Loucy (cell line): ENCODE results near the gene CT45A8.
"Not testable (repeated sequence)": the region's sequence is repeated elsewhere in the genome, so short reads cannot be mapped to it uniquely, and the experiment has no call there.

Experiments used
- H2AFZ ChIP-seq: fragments of 200-600 bp; sonication (generic); 2 replicates; pipeline ENCODE4 v1.6.0; 2016; ENCODE audit warnings: antibody characterized with exemption, mild to moderate bottlenecking, low read length, moderate library complexity
- H3F3A ChIP-seq: fragments of 200-600 bp; 2 replicates; pipeline ENCODE4 v1.6.0; 2016; ENCODE audit warnings: antibody characterized with exemption, low read depth, mild to moderate bottlenecking
- H3K27me3 ChIP-seq: fragments of 200-600 bp; sonication (generic); 2 replicates; pipeline ENCODE4 v1.6.1; 2014; ENCODE audit warnings: low read length, mild to moderate bottlenecking; ENCODE audit not compliant: insufficient read depth, poor library complexity, severe bottlenecking
- H3K36me3 ChIP-seq: fragments of 200-600 bp; sonication (generic); 2 replicates; pipeline ENCODE4 v1.6.1; 2016; ENCODE audit warnings: low read length; ENCODE audit not compliant: insufficient read depth
- H3K4me1 ChIP-seq: fragments of 200-600 bp; sonication (generic); 2 replicates; pipeline ENCODE4 v1.5.1; 2014; ENCODE audit warnings: low read length, mild to moderate bottlenecking; ENCODE audit not compliant: insufficient read depth, poor library complexity, severe bottlenecking
- H3K4me2 ChIP-seq: fragments of 200-600 bp; sonication (generic); 2 replicates; pipeline ENCODE4 v1.6.0; 2014; ENCODE audit warnings: antibody characterized with exemption, low read length, low read depth, mild to moderate bottlenecking; ENCODE audit not compliant: poor library complexity, severe bottlenecking
- H3K4me3 ChIP-seq: fragments of 200-600 bp; sonication (generic); 2 replicates; pipeline ENCODE4 v1.5.1; 2014; ENCODE audit warnings: low read length, mild to moderate bottlenecking, mixed read lengths; ENCODE audit not compliant: poor library complexity, severe bottlenecking
- H3K79me2 ChIP-seq: fragments of 200-600 bp; sonication (generic); 2 replicates; pipeline ENCODE4 v1.6.1; 2014; ENCODE audit warnings: low read length; ENCODE audit not compliant: insufficient read depth
- H3K9ac ChIP-seq: fragments of 200-600 bp; sonication (generic); 2 replicates; pipeline ENCODE4 v1.6.0; 2014; ENCODE audit warnings: mild to moderate bottlenecking, low read depth, low read length, moderate library complexity; ENCODE audit not compliant: poor library complexity, severe bottlenecking
- H3K9me2 ChIP-seq: fragments of 200-600 bp; sonication (generic); replicated peaks from 2 replicates; pipeline ENCODE4 v1.6.1; 2016; ENCODE audit warnings: low read depth, low read length, mixed read lengths
- H3K9me3 ChIP-seq: fragments of 200-600 bp; sonication (generic); 2 replicates; pipeline ENCODE4 v1.6.1; 2014; ENCODE audit warnings: mild to moderate bottlenecking, antibody characterized with exemption, low read length, low read depth; ENCODE audit not compliant: insufficient read depth
- H4K20me1 ChIP-seq: fragments of 200-600 bp; sonication (generic); 2 replicates; pipeline ENCODE4 v1.6.0; 2014; ENCODE audit warnings: antibody characterized with exemption, low read length, mild to moderate bottlenecking; ENCODE audit not compliant: insufficient read depth, poor library complexity, severe bottlenecking
- TF ChIP-seq, protein P1 (sequence below): fragments of 200-600 bp; sonication (generic); conservative IDR thresholded peaks from 2 replicates; pipeline ENCODE4 v1.5.1; 2014; ENCODE audit warnings: mild to moderate bottlenecking, antibody characterized with exemption, low read length

The CT45A8 gene

DNA sequence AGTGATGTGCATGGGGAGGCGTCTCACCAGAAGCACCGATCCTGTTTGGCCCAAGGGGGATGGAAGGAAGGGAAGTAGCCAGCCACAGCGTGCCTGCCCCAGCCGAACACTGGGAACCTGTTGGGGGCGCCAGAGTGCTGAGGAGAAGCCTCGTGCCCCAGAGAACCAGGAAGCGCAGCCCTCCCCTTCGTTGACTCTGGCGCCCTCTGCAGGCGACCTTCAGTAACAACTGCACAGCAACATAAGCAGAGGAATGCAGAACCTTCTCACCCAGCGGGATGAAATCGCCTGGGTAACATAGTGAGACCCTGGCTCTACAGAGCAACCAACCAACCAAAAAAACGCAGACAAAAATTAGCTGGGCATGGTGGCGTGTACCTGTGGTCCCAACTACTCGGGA lies 34.6 kb upstream of the CT45A8 start:
- H3K36me3 ChIP-seq, H3F3A ChIP-seq, H3K9me3 ChIP-seq, H3K4me3 ChIP-seq, H3K79me2 ChIP-seq, H4K20me1 ChIP-seq, H3K27me3 ChIP-seq, H2AFZ ChIP-seq, H3K9me2 ChIP-seq, H3K9ac ChIP-seq, H3K4me1 ChIP-seq, H3K4me2 ChIP-seq: not testable (repeated sequence)
- TF ChIP-seq, protein P1, sequence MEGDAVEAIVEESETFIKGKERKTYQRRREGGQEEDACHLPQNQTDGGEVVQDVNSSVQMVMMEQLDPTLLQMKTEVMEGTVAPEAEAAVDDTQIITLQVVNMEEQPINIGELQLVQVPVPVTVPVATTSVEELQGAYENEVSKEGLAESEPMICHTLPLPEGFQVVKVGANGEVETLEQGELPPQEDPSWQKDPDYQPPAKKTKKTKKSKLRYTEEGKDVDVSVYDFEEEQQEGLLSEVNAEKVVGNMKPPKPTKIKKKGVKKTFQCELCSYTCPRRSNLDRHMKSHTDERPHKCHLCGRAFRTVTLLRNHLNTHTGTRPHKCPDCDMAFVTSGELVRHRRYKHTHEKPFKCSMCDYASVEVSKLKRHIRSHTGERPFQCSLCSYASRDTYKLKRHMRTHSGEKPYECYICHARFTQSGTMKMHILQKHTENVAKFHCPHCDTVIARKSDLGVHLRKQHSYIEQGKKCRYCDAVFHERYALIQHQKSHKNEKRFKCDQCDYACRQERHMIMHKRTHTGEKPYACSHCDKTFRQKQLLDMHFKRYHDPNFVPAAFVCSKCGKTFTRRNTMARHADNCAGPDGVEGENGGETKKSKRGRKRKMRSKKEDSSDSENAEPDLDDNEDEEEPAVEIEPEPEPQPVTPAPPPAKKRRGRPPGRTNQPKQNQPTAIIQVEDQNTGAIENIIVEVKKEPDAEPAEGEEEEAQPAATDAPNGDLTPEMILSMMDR = peak; percentile 49

DNA sequence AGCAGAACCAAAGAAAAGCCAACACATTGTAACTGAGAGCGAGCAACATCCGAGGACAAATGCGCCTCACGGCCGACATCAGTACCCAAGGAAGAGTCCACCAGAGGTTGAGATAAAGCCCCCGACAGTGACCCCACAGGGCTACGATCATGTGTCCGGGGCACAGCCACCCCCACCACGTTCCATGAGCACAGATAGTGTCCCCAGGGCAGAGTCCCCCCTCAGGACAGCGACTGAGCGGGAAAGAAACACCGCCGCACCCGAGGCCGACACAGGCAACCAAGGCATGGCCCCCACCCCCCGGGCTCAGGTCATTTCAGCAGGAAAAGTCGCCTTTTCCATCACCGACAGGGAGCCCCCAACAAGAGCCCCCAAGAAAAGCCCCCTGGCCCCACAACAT lies 33.9 kb upstream of the CT45A8 start:
- H3F3A ChIP-seq, H3K9me3 ChIP-seq, H3K4me3 ChIP-seq, H3K79me2 ChIP-seq, H3K27me3 ChIP-seq, H3K36me3 ChIP-seq, H3K9ac ChIP-seq, H2AFZ ChIP-seq, H3K4me1 ChIP-seq, H3K4me2 ChIP-seq, H4K20me1 ChIP-seq, H3K9me2 ChIP-seq: not testable (repeated sequence)

DNA sequence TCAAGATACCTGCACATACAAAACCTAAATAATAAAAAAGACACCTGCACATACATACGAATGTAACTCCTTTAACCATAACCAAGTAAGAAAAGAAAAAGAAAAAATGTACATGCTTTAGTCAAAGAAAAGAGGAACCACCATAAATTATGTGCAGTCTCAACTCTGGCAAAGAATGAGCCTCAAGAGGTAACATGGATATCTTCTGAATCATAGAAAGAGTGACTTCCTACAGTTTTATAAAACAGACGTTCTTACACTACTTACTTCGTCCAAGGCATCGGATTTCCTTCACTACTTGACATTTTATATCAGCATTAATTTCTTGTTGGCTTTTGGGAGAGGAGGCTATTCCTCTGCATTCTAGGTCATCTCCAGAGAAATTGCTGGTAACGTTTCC lies 28.4 kb upstream of the CT45A8 start:
- not testable (repeated sequence) for H2AFZ ChIP-seq, H3K4me2 ChIP-seq

DNA sequence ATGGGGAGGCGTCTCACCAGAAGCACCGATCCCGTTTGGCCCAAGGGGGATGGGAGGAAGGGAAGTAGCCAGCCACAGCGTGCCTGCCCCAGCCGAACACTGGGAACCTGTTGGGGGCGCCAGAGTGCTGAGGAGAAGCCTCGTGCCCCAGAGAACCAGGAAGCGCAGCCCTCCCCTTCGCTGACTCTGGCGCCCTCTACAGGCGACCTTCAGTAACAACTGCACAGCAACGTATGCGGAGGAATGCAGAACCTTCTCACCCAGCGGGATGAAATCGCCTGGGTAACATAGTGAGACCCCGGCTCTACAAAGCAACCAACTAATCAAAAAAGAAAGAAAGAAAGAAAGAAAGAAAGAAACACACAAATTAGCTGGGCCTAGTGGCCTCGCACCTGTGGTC lies 17.4 kb upstream of the CT45A8 start, which contains the start of gene CT45A9:
Gene CT45A9 (minus strand): TSS at position 101 of the 400 bp plus-strand sequence. CDS start 3,751 bp downstream, outside the sequence.
- not testable (repeated sequence) for H3K36me3 ChIP-seq, H3K4me2 ChIP-seq, H3K9ac ChIP-seq, H3K4me1 ChIP-seq, H3F3A ChIP-seq, H3K27me3 ChIP-seq, H3K9me3 ChIP-seq, H2AFZ ChIP-seq, H3K4me3 ChIP-seq, H3K79me2 ChIP-seq, H3K9me2 ChIP-seq, H4K20me1 ChIP-seq

More for the DNA sequence above, 28.4 kb upstream of the CT45A8 start:
- not testable (repeated sequence) for H3K9me2 ChIP-seq, H3K9ac ChIP-seq, H3K9me3 ChIP-seq, H3K4me1 ChIP-seq, H3K36me3 ChIP-seq, H3F3A ChIP-seq, H3K79me2 ChIP-seq, H3K27me3 ChIP-seq, H4K20me1 ChIP-seq, H3K4me3 ChIP-seq

DNA sequence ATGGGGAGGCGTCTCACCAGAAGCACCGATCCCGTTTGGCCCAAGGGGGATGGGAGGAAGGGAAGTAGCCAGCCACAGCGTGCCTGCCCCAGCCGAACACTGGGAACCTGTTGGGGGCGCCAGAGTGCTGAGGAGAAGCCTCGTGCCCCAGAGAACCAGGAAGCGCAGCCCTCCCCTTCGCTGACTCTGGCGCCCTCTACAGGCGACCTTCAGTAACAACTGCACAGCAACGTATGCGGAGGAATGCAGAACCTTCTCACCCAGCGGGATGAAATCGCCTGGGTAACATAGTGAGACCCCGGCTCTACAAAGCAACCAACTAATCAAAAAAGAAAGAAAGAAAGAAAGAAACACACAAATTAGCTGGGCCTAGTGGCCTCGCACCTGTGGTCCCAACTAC lies 17.2 kb downstream of the CT45A8 start, which contains the start of gene CT45A7:
Gene CT45A7 (minus strand): TSS at position 101 of the 400 bp plus-strand sequence. CDS start 3,747 bp downstream, outside the sequence.
- H3F3A ChIP-seq, H3K9me3 ChIP-seq, H3K79me2 ChIP-seq, H2AFZ ChIP-seq, H3K4me1 ChIP-seq, H3K27me3 ChIP-seq, H3K4me3 ChIP-seq, H3K36me3 ChIP-seq, H3K9ac ChIP-seq, H3K4me2 ChIP-seq, H4K20me1 ChIP-seq, H3K9me2 ChIP-seq: not testable (repeated sequence)

DNA sequence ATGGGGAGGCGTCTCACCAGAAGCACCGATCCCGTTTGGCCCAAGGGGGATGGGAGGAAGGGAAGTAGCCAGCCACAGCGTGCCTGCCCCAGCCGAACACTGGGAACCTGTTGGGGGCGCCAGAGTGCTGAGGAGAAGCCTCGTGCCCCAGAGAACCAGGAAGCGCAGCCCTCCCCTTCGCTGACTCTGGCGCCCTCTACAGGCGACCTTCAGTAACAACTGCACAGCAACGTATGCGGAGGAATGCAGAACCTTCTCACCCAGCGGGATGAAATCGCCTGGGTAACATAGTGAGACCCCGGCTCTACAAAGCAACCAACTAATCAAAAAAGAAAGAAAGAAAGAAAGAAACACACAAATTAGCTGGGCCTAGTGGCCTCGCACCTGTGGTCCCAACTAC lies 34.4 kb downstream of the CT45A8 start, which contains the start of gene CT45A2:
Gene CT45A2 (minus strand): TSS at position 101 of the 400 bp plus-strand sequence. CDS start 3,747 bp downstream, outside the sequence.
- not testable (repeated sequence) for H3K4me3 ChIP-seq, H3K27me3 ChIP-seq, H3K4me1 ChIP-seq, H3K9ac ChIP-seq, H3K9me3 ChIP-seq, H3K79me2 ChIP-seq, H3K9me2 ChIP-seq, H3K4me2 ChIP-seq, H3F3A ChIP-seq, H2AFZ ChIP-seq, H3K36me3 ChIP-seq, H4K20me1 ChIP-seq

DNA sequence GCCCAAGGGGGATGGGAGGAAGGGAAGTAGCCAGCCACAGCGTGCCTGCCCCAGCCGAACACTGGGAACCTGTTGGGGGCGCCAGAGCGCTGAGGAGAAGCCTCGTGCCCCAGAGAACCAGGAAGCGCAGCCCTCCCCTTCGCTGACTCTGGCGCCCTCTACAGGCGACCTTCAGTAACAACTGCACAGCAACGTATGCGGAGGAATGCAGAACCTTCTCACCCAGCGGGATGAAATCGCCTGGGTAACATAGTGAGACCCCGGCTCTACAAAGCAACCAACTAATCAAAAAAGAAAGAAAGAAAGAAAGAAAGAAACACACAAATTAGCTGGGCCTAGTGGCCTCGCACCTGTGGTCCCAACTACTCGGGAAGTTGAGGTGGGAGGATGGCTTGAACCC lies 51.7 kb downstream of the CT45A8 start, which contains the start of gene CT45A6:
Gene CT45A6 (minus strand): TSS at position 101 of the 400 bp plus-strand sequence. CDS start 3,794 bp downstream, outside the sequence.
- not testable (repeated sequence) for H3K4me1 ChIP-seq, H3K9ac ChIP-seq, H3K36me3 ChIP-seq, H3K4me2 ChIP-seq, H3F3A ChIP-seq, H4K20me1 ChIP-seq, H3K4me3 ChIP-seq, H3K9me3 ChIP-seq, H2AFZ ChIP-seq, H3K9me2 ChIP-seq, H3K79me2 ChIP-seq, H3K27me3 ChIP-seq
